SK-N-SH (cell line): Measurements from ENCODE around the gene EPHA5. TPM values are rescaled to one million over a fixed set of nuclear protein-coding genes. Genes with fewer than 3 reads are reported as not detected.

Source experiments
- CTCF ChIA-PET: fragments of 300-600, 350-600 bp; formaldehyde crosslinking; extraction: SDS; loops from one replicate; lab custom pipeline; 2021; lab: Yijun Ruan, JAX
- POLR2A ChIA-PET: fragments of 350-600 bp; sonication (Branson Sonifier 250); formaldehyde crosslinking; extraction: SDS; loops from one replicate; lab custom pipeline; 2020; ENCODE audit warnings: antibody characterized with exemption, inconsistent platforms; lab: Yijun Ruan, JAX
- DNase-seq: peaks from one replicate; pipeline ENCODE4 v3.0.0; 2012
- H2AFZ ChIP-seq: fragments of 200-600 bp; sonication (generic); 2 replicates; pipeline ENCODE4 v1.8.1; 2016; ENCODE audit warnings: antibody characterized with exemption, mild to moderate bottlenecking, low read depth
- H3F3A ChIP-seq: fragments of 200-600 bp; sonication (generic); replicated peaks from 2 replicates; pipeline ENCODE3; 2016; ENCODE audit warnings: antibody characterized with exemption, mild to moderate bottlenecking; ENCODE audit not compliant: insufficient read depth
- H3K27ac ChIP-seq, 2 experiments: fragments of 200-500 bp in 1 of 2; fragments of 200-600 bp in 1 of 2; sonication (Bioruptor generic) in 1 of 2; sonication (generic), shearing (Covaris generic) in 1 of 2; 2 replicates each; pipeline versions ENCODE4 v1.5.1 to v1.6.1; 2014 to 2016; ENCODE audit warnings: low read depth in 2 of 2, inconsistent platforms in 1 of 2, low read length in 1 of 2, mild to moderate bottlenecking in 1 of 2, mixed read lengths in 1 of 2
- H3K27me3 ChIP-seq: fragments of 200-600 bp; sonication (generic), shearing (Covaris generic); 2 replicates; pipeline ENCODE4 v1.6.1; 2016; ENCODE audit warnings: mixed run types; ENCODE audit not compliant: insufficient read depth
- H3K36me3 ChIP-seq, 2 experiments: fragments of 200-500 bp in 1 of 2; fragments of 200-600 bp in 1 of 2; sonication (Bioruptor generic) in 1 of 2; sonication (generic) in 1 of 2; replicated peaks in 1 of 2; 2 replicates each; pipeline versions ENCODE3 to v1.5.1; 2014 to 2016; ENCODE audit warnings: low read length in 1 of 2, mild to moderate bottlenecking in 1 of 2; ENCODE audit not compliant: insufficient read depth in 2 of 2, control insufficient read depth in 1 of 2
- H3K4me1 ChIP-seq, 2 experiments: fragments of 200-500 bp in 1 of 2; fragments of 200-600 bp in 1 of 2; sonication (Bioruptor generic) in 1 of 2; sonication (generic), shearing (Covaris generic) in 1 of 2; 2 replicates each; pipeline versions ENCODE4 v1.5.1 to v1.6.1; 2014 to 2016; ENCODE audit warnings: low read depth in 1 of 2, low read length in 1 of 2, mixed run types in 1 of 2; ENCODE audit not compliant: insufficient read depth in 2 of 2, control insufficient read depth in 1 of 2
- H3K4me2 ChIP-seq: fragments of 200-600 bp; sonication (generic), shearing (Covaris generic); 2 replicates; pipeline ENCODE4 v1.6.1; 2017; ENCODE audit warnings: mixed run types
- H3K4me3 ChIP-seq, 2 experiments: fragments of 200-500 bp in 1 of 2; fragments of 200-600 bp in 1 of 2; sonication (Bioruptor generic) in 1 of 2; sonication (generic), shearing (Covaris generic) in 1 of 2; 2 replicates each; pipeline versions ENCODE4 v1.5.1 to v1.8.1; 2014 to 2016; ENCODE audit warnings: low read depth in 2 of 2, inconsistent platforms in 1 of 2, low read length in 1 of 2, mild to moderate bottlenecking in 1 of 2, mixed read lengths in 1 of 2, moderate library complexity in 1 of 2
- H3K79me2 ChIP-seq: fragments of 200-600 bp; sonication (generic); 2 replicates; pipeline ENCODE4 v1.8.1; 2017; ENCODE audit warnings: mild to moderate bottlenecking; ENCODE audit not compliant: insufficient read depth
- H3K9ac ChIP-seq: fragments of 200-600 bp; sonication (generic); 2 replicates; pipeline ENCODE4 v1.6.1; 2017; ENCODE audit warnings: mixed run types
- H3K9me2 ChIP-seq: fragments of 200-600 bp; sonication (generic); 2 replicates; pipeline ENCODE4 v1.6.1; 2017; ENCODE audit warnings: mixed run types
- H3K9me3 ChIP-seq: fragments of 200-600 bp; sonication (generic); 2 replicates; pipeline ENCODE4 v1.6.1; 2017; ENCODE audit warnings: mixed run types, mild to moderate bottlenecking, moderate library complexity
- H4K20me1 ChIP-seq: fragments of 200-600 bp; sonication (generic); 2 replicates; pipeline ENCODE4 v1.6.1; 2017; ENCODE audit warnings: mild to moderate bottlenecking, mixed run types; ENCODE audit not compliant: insufficient read depth
- CHD2 ChIP-seq: fragments of 150-350 bp; IDR thresholded peaks from 2 replicates; pipeline ENCODE4 v1.6.1; 2018; ENCODE audit warnings: low read length; ENCODE audit not compliant: partially characterized antibody
- CTCF ChIP-seq: fragments of 200-600 bp; sonication (generic); IDR thresholded peaks from 2 replicates; pipeline ENCODE4 v1.6.1; 2017; ENCODE audit warnings: antibody characterized with exemption, mild to moderate bottlenecking, moderate library complexity
- ELF1 ChIP-seq: IDR thresholded peaks from 2 replicates; pipeline ENCODE4 v1.4.0; 2012
- EP300 ChIP-seq, 2 experiments: IDR thresholded peaks; 2 replicates each; pipeline versions ENCODE4 v1.4.0 to v1.6.1; 2012; ENCODE audit warnings: borderline replicate concordance in 1 of 2, low read depth in 1 of 2, low read length in 1 of 2
- EZH2phosphoT487 ChIP-seq: fragments of 200-600 bp; sonication (generic); IDR thresholded peaks from 2 replicates; pipeline ENCODE4 v1.6.1; 2017; ENCODE audit warnings: low read depth, mixed run types, mild to moderate bottlenecking, antibody characterized with exemption, moderate library complexity, borderline replicate concordance
- FOSL2 ChIP-seq: IDR thresholded peaks from 2 replicates; pipeline ENCODE4 v1.4.0; 2012; ENCODE audit warnings: low read depth, mild to moderate bottlenecking, moderate library complexity, borderline replicate concordance
- FOXJ3 ChIP-seq: sonication (generic); formaldehyde crosslinking; IDR thresholded peaks from 2 replicates; pipeline ENCODE4 v1.5.1; 2020; ENCODE audit warnings: mild to moderate bottlenecking, missing genetic modification reagents
- FOXM1 ChIP-seq: IDR thresholded peaks from 2 replicates; pipeline ENCODE4 v1.4.0; 2012; ENCODE audit warnings: low read depth, mild to moderate bottlenecking
- IRF3 ChIP-seq: fragments of 150-350 bp; IDR thresholded peaks from 2 replicates; pipeline ENCODE4 v1.6.1; 2016; ENCODE audit warnings: mild to moderate bottlenecking, low read depth, low read length
- MXI1 ChIP-seq: IDR thresholded peaks from 2 replicates; pipeline ENCODE4 v1.6.1; 2012; ENCODE audit warnings: mild to moderate bottlenecking, low read depth, low read length, improper control_type of control experiment
- NRF1 ChIP-seq: IDR thresholded peaks from 2 replicates; pipeline ENCODE4 v1.6.1; 2012; ENCODE audit warnings: low read depth, mild to moderate bottlenecking, low read length
- RCOR1 ChIP-seq: fragments of 150-350 bp; IDR thresholded peaks from 2 replicates; pipeline ENCODE4 v1.6.1; 2017; ENCODE audit warnings: antibody characterized with exemption, low read length
- RFX5 ChIP-seq: IDR thresholded peaks from 2 replicates; pipeline ENCODE4 v1.6.1; 2012; ENCODE audit warnings: mild to moderate bottlenecking, improper control_type of control experiment, low read length
- TAF1 ChIP-seq: IDR thresholded peaks from 2 replicates; pipeline ENCODE4 v1.6.1; 2012; ENCODE audit warnings: low read depth, mild to moderate bottlenecking, low read length, moderate library complexity, borderline replicate concordance
- TCF12 ChIP-seq: IDR thresholded peaks from 2 replicates; pipeline ENCODE4 v1.4.0; 2012
- TEAD4 ChIP-seq: IDR thresholded peaks from 2 replicates; pipeline ENCODE4 v1.4.0; 2012; ENCODE audit warnings: mild to moderate bottlenecking, borderline replicate concordance; ENCODE audit not compliant: insufficient read depth
- YY1 ChIP-seq: IDR thresholded peaks from 2 replicates; pipeline ENCODE4 v1.4.0; 2012; ENCODE audit warnings: low read depth, mild to moderate bottlenecking
- ZBTB33 ChIP-seq: IDR thresholded peaks from 2 replicates; pipeline ENCODE4 v1.4.0; 2012; ENCODE audit warnings: low read depth, borderline replicate concordance
- WGBS: methylation state at CpG from one replicate; pipeline ENCODE4 v1.1.6; 2017; ENCODE audit warnings: low lambda C conversion rate; 5-methylcytosine and 5-hydroxymethylcytosine counted together
- polyA plus RNA-seq, 3 experiments: library from polyadenylated mRNA; depleted of rRNA; stranded (reverse); fragments of >200 nt; gene quantifications; 2 replicates each; pipeline ENCODE4 v1.2.3, GENCODE V29; 2012
- TF ChIP-seq, protein P1 (sequence below): IDR thresholded peaks from 2 replicates; pipeline ENCODE4 v1.4.0; 2012; ENCODE audit warnings: low read depth

Gene EPHA5
- polyA plus RNA-seq, 1 of the 3 experiments (the other 2 are of a cell fraction) = not detected

- Histone ChIP-seq H3F3A (no peaks in the 10 kb centered on the region), H3K4me2 (no peak overlapping the region), H3K27ac (no peak overlapping the region), H3K9me3 (no peaks in the 10 kb centered on the region), H3K9ac (no peak overlapping the region), H3K27me3 (no peaks in the 10 kb centered on the region), H3K79me2 (no peaks in the 10 kb centered on the region), H2AFZ (no peak overlapping the region), H3K36me3 (no peaks in the 10 kb centered on the region), H3K4me1 (no peaks in the 10 kb centered on the region), H3K9me2 (no peaks in the 10 kb centered on the region), H4K20me1 (no peaks in the 10 kb centered on the region), H3K4me3 (no peak overlapping the region)
- CTCF ChIA-PET = no interaction called here
- POLR2A ChIA-PET = no interaction called here
- no peak for DNase-seq
- TF ChIP-seq FOXJ3 (CRISPR knock-in tag) = no peak
- TF ChIP-seq, protein P1, sequence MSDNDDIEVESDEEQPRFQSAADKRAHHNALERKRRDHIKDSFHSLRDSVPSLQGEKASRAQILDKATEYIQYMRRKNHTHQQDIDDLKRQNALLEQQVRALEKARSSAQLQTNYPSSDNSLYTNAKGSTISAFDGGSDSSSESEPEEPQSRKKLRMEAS = no peak
- TF ChIP-seq ELF1 = no peak
- no peak for TF ChIP-seq FOXM1
- TF ChIP-seq FOSL2 = no peak
- no peak for TF ChIP-seq MXI1
- TF ChIP-seq IRF3 = no peak
- no peak for TF ChIP-seq TAF1
- no peak for TF ChIP-seq RFX5
- TF ChIP-seq RCOR1 = no peak
- TF ChIP-seq TCF12 = no peak
- TF ChIP-seq EZH2phosphoT487 = no peak
- 3% methylated on average over 1 of the region's 1 CpG for WGBS
Measured at GRCh38 chr4:65651031-65651430, 19.3 kb downstream of the EPHA5 start.

DNA sequence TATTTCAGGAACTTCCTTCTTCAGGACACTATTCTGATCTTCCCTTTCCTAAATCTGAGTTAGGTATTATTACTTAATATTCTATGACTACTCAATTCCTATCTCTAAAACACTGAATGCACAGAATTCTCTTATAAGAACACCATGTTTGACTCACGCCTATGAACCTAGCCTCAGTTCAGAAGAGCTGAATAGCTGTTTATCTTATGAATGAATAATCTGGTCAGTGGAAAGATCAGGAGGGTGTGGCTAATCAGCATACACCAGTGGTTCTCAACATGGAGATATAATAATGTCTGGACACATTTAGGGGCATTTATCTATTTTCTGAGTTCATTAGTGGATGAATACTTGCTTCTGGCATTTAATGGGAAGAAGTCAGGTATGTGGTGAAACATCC is 24.2 kb downstream of the EPHA5 start:
- POLR2A ChIA-PET = no interaction called here
- 12% methylated on average over 1 of the region's 1 CpG for WGBS
- CTCF ChIA-PET = interaction anchor here (1.0 kb wide), 1 partner anchor 17 kb away, joined by 4 read pairs; no protein-coding TSS in a partner anchor

More for the DNA sequence above, 24.2 kb downstream of the EPHA5 start:
- Histone ChIP-seq H3K4me2 (no peak overlapping the region), H3K4me3 (no peak overlapping the region), H3K9me3 (no peaks in the 10 kb centered on the region), H2AFZ (no peak overlapping the region), H3K9me2 (no peaks in the 10 kb centered on the region), H3F3A (no peaks in the 10 kb centered on the region), H3K27me3 (no peaks in the 10 kb centered on the region), H3K36me3 (no peaks in the 10 kb centered on the region), H3K27ac (no peak overlapping the region), H3K4me1 (no peaks in the 10 kb centered on the region), H4K20me1 (no peaks in the 10 kb centered on the region), H3K9ac (no peak overlapping the region), H3K79me2 (no peaks in the 10 kb centered on the region)
- DNase-seq = no peak
- TF ChIP-seq, protein P1 = no peak
- TF ChIP-seq NRF1 (no peak), ZBTB33 (no peak), CTCF (no peak), YY1 (no peak), EP300 (IDR thresholded peaks at IDR 0.05; ENCODE audit: borderline replicate concordance in 1 of 2, low read depth in 1 of 2, low read length in 1 of 2) (no peak), TCF12 (no peak), CHD2 (no peak), TEAD4 (no peak)
